PC-9 (cell line): ENCODE results near the gene ABLIM1. TPM values are rescaled to one million over a fixed set of nuclear protein-coding genes. Genes with fewer than 3 reads are reported as not detected.

ENCODE experiments used
- BruUV-seq: library from RNA; stranded (reverse); fragments of 400-500 nt; replicated peaks from 2 replicates; lab custom pipeline; 2021; lab: Mats Ljungman, UMichigan
- CTCF ChIA-PET: fragments of 300-600 bp; sonication (Branson Sonifier 250); formaldehyde crosslinking; loops from one replicate; lab custom pipeline; 2022; ENCODE audit warnings: antibody characterized with exemption; lab: Charles Lee
- POLR2A ChIA-PET: fragments of 300-600 bp; sonication (Branson Sonifier 250); formaldehyde crosslinking; loops from one replicate; lab custom pipeline; 2022; ENCODE audit warnings: antibody characterized with exemption; ENCODE audit not compliant: unreplicated experiment; lab: Charles Lee
- DNase-seq, 2 experiments: peaks; one replicate each; pipeline versions ENCODE4 v3.0.0 to v3.0.0-alpha.2; 2015 to 2022; ENCODE audit warnings: mixed read lengths in 1 of 2
- H2AFZ ChIP-seq: fragments of 200-600 bp; sonication (generic); 2 replicates; pipeline ENCODE4 v1.8.1; 2017; ENCODE audit warnings: antibody characterized with exemption
- H3F3A ChIP-seq: fragments of 200-600 bp; sonication (generic); 2 replicates; pipeline ENCODE4 v1.8.1; 2017; ENCODE audit warnings: antibody characterized with exemption, mild to moderate bottlenecking, low read depth; ENCODE audit not compliant: insufficient read depth
- H3K27ac ChIP-seq: fragments of 200-600 bp; sonication (generic); 2 replicates; pipeline ENCODE4 v1.6.1; 2016; ENCODE audit warnings: mixed run types
- H3K27me3 ChIP-seq: fragments of 200-600 bp; sonication (generic); 2 replicates; pipeline ENCODE4 v1.6.1; 2016; ENCODE audit warnings: low read depth, mixed run types; ENCODE audit not compliant: insufficient read depth
- H3K36me3 ChIP-seq: fragments of 200-600 bp; sonication (generic); 2 replicates; pipeline ENCODE4 v1.6.1; 2016; ENCODE audit warnings: low read depth, mixed run types
- H3K4me1 ChIP-seq: fragments of 200-600 bp; sonication (generic); replicated peaks from 2 replicates; pipeline ENCODE4 v1.6.1; 2016; ENCODE audit warnings: mixed run types; ENCODE audit not compliant: insufficient read depth
- H3K4me2 ChIP-seq: fragments of 200-600 bp; sonication (generic); 2 replicates; pipeline ENCODE4 v1.6.1; 2017; ENCODE audit warnings: mixed run types
- H3K4me3 ChIP-seq: fragments of 200-600 bp; sonication (generic); 2 replicates; pipeline ENCODE4 v1.6.1; 2016; ENCODE audit warnings: mixed run types
- H3K79me2 ChIP-seq: fragments of 200-600 bp; sonication (generic); 2 replicates; pipeline ENCODE4 v1.6.1; 2017; ENCODE audit warnings: low read depth, mixed run types
- H3K9me2 ChIP-seq: fragments of 200-600 bp; sonication (generic); 2 replicates; pipeline ENCODE4 v1.8.1; 2017; ENCODE audit warnings: mild to moderate bottlenecking; ENCODE audit not compliant: insufficient read depth
- H3K9me3 ChIP-seq: fragments of 200-600 bp; sonication (generic); 2 replicates; pipeline ENCODE4 v1.8.1; 2016; ENCODE audit warnings: low read depth; ENCODE audit not compliant: insufficient read depth
- H4K20me1 ChIP-seq: fragments of 200-600 bp; sonication (generic); 2 replicates; pipeline ENCODE4 v1.8.1; 2017; ENCODE audit not compliant: insufficient read depth
- CTCF ChIP-seq: fragments of 200-600 bp; sonication (generic); conservative IDR thresholded peaks from 2 replicates; pipeline ENCODE4 v1.6.1; 2017; ENCODE audit warnings: mixed run types, antibody characterized with exemption, mild to moderate bottlenecking, moderate library complexity
- EZH2 ChIP-seq: fragments of 200-600 bp; sonication (generic); IDR thresholded peaks from 2 replicates; pipeline ENCODE4 v1.8.0; 2017; ENCODE audit warnings: antibody characterized with exemption, low read depth
- intact Hi-C: fragments of 100-400 bp; cut with micrococcal nuclease; formaldehyde crosslinking; loops from one replicate; pipeline ENCODE4 v1.10.0; 2022; ENCODE audit not compliant: unreplicated experiment
- total RNA-seq: library from RNA; stranded (reverse); gene quantifications from 2 replicates; pipeline ENCODE4 v1.2.3, GENCODE V29; 2021

Gene ABLIM1
- total RNA-seq, 1 experiment from 2014 or later: 68.7 TPM

GRCh38 chr10:114474989-114475388 lies 183.1 kb downstream of the ABLIM1 start:
- BruUV-seq: no TSS peak
- no peak overlapping the region for H3K4me2 ChIP-seq
- TF ChIP-seq EZH2 (no peak), CTCF (no peak)

GRCh38 chr10:114473776-114474175 lies 184.3 kb downstream of the ABLIM1 start:
- no peak for DNase-seq
- no peak overlapping the region for H3K27ac ChIP-seq
- no peaks in the 10 kb centered on the region for H3K36me3 ChIP-seq
- no peaks in the 10 kb centered on the region for H3K79me2 ChIP-seq
- no peaks in the 10 kb centered on the region for H4K20me1 ChIP-seq
- H3K27me3 ChIP-seq: no peaks in the 10 kb centered on the region
- no peaks in the 10 kb centered on the region for H3K9me2 ChIP-seq
- H2AFZ ChIP-seq: no peak overlapping the region
- no peak overlapping the region for H3K4me3 ChIP-seq
- POLR2A ChIA-PET: no interaction called here
- no peak overlapping the region for H3K4me2 ChIP-seq
- H3K4me1 ChIP-seq: peaks cover 8% of the 10 kb centered on the region; the same call in 1 of the 2 replicates
- TF ChIP-seq EZH2 (no peak), CTCF (no peak)
- no TSS peak for BruUV-seq
- CTCF ChIA-PET: no interaction called here
- no peaks in the 10 kb centered on the region for H3K9me3 ChIP-seq
- intact Hi-C loops: loop anchor here (5.0 to 10.0 kb wide), 3 partner anchors 54 to 651 kb away; no protein-coding TSS in a partner anchor
- no peaks in the 10 kb centered on the region for H3F3A ChIP-seq

More at GRCh38 chr10:114474989-114475388, 183.1 kb downstream of the ABLIM1 start:
- Histone ChIP-seq H3F3A (no peaks in the 10 kb centered on the region), H3K36me3 (no peaks in the 10 kb centered on the region), H3K79me2 (no peaks in the 10 kb centered on the region), H3K27me3 (no peaks in the 10 kb centered on the region), H2AFZ (no peak overlapping the region), H3K4me3 (no peak overlapping the region), H3K27ac (no peak overlapping the region), H4K20me1 (no peaks in the 10 kb centered on the region), H3K9me3 (no peaks in the 10 kb centered on the region), H3K4me1 (peaks cover 8% of the 10 kb centered on the region; the same call in 1 of the 2 replicates), H3K9me2 (no peaks in the 10 kb centered on the region)
- ChIA-PET POLR2A (no interaction called here), CTCF (no interaction called here)
- no peak for DNase-seq
- intact Hi-C loops: loop anchor here (5.0 to 10.0 kb wide), 3 partner anchors 52 to 650 kb away; no protein-coding TSS in a partner anchor

- no peak overlapping the region for H3K4me3 ChIP-seq
- no peaks in the 10 kb centered on the region for H3K36me3 ChIP-seq
- no peak for TF ChIP-seq CTCF
- no peak for TF ChIP-seq EZH2
- H3K9me2 ChIP-seq: no peaks in the 10 kb centered on the region
- no peak overlapping the region for H3K4me2 ChIP-seq
- CTCF ChIA-PET: interaction anchor here (0.6 kb wide), 1 partner anchor 282 kb away, joined by 11 read pairs; no protein-coding TSS in a partner anchor
- BruUV-seq: no TSS peak
- DNase-seq: no peak
- no peaks in the 10 kb centered on the region for H4K20me1 ChIP-seq
- peaks cover 8% of the 10 kb centered on the region; the same call in 1 of the 2 replicates for H3K4me1 ChIP-seq
- H3K27ac ChIP-seq: no peak overlapping the region
- no peak overlapping the region for H2AFZ ChIP-seq
- no peaks in the 10 kb centered on the region for H3K79me2 ChIP-seq
- no peaks in the 10 kb centered on the region for H3K27me3 ChIP-seq
- intact Hi-C loops: loop anchor here (5.0 to 10.0 kb wide), 3 partner anchors 54 to 652 kb away; no protein-coding TSS in a partner anchor
- H3K9me3 ChIP-seq: no peaks in the 10 kb centered on the region
- POLR2A ChIA-PET: no interaction called here
- no peaks in the 10 kb centered on the region for H3F3A ChIP-seq
Measured at GRCh38 chr10:114472877-114473253, 185.2 kb downstream of the ABLIM1 start.
